ENCODE data around the gene HSD17B1. TPM values are rescaled to one million over a fixed set of nuclear protein-coding genes. Genes with fewer than 3 reads are reported as not detected.
A peak's percentile ranks its signal among the peaks of the same experiment; 100 is the strongest.

HSD17B1 gene
- total and polyA plus RNA-seq, 2 of the 13 experiments (the other 11 are each of a cell fraction or from before 2014, with no cell fraction given) = 0.54 to 0.93 TPM

DNA sequence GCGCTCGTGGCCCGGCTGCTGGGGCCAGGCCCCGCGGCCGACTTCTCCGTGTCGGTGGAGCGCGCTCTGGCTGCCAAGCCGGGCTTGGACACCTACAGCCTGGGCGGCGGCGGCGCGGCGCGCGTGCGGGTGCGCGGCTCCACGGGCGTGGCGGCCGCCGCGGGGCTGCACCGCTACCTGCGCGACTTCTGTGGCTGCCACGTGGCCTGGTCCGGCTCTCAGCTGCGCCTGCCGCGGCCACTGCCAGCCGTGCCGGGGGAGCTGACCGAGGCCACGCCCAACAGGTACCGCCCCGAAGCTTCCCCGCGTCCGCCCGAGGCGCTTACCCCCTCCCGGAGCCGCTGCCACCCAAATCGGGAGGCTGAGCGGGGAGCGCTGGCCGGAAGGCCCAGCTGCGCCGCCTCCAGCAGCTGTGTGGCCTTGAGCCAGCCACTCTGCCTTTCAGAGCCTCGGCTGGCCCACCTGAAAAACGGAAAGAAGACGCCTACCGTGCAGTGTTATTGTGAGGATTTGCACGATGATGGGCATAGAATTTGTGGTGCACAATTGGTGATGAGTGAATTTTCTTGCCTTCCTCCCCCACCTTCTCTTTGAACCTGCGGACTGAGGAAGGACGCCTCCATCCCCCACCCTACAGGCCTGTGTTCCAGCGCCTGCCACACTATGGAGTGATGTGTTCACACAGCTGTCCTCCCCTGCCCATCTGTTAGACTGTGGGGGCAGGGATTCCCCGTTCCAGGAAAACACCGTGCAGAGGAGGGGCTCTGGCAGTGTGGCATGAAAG is 16.2 kb upstream of the HSD17B1 start (continued):
- TF ChIP-seq NPAS2 (CRISPR knock-in tag; IDR thresholded peaks at IDR 0.05; ENCODE audit: borderline replicate concordance) (no peak), ZSCAN25 (CRISPR knock-in tag; IDR thresholded peaks at IDR 0.05) (peak; percentile 64), MIER3 (CRISPR knock-in tag; IDR thresholded peaks at IDR 0.05; ENCODE audit: borderline replicate concordance) (peak; percentile 16; the same call in 1 of the 2 replicates), ZNF207 (IDR thresholded peaks at IDR 0.05; ENCODE audit: borderline replicate concordance) (no peak), GLI4 (CRISPR knock-in tag; IDR thresholded peaks at IDR 0.05; ENCODE audit: borderline replicate concordance) (peak; percentile 76; the same call in 1 of the 2 replicates), ZNF10 (CRISPR knock-in tag; IDR thresholded peaks at IDR 0.05; ENCODE audit: borderline replicate concordance, low read depth) (peak; percentile 88; the same call in 1 of the 2 replicates), KLF9 (CRISPR knock-in tag; IDR thresholded peaks at IDR 0.05; ENCODE audit: low read depth) (peak; percentile 83; the same call in 1 of the 2 replicates), HMG20B (CRISPR knock-in tag; conservative IDR thresholded peaks at IDR 0.05) (peak; percentile 64), SIN3A (IDR thresholded peaks at IDR 0.05; ENCODE audit: borderline replicate concordance, low read depth, low read length) (peak; percentile 68; the same call in 1 of the 2 replicates), SMAD9 (CRISPR knock-in tag; IDR thresholded peaks at IDR 0.05) (no peak; the same call in 1 of the 2 replicates), POLR2AphosphoS2 (IDR thresholded peaks at IDR 0.05; ENCODE audit: low read depth, low read length) (no peak)
- TF ChIP-seq, protein P1, sequence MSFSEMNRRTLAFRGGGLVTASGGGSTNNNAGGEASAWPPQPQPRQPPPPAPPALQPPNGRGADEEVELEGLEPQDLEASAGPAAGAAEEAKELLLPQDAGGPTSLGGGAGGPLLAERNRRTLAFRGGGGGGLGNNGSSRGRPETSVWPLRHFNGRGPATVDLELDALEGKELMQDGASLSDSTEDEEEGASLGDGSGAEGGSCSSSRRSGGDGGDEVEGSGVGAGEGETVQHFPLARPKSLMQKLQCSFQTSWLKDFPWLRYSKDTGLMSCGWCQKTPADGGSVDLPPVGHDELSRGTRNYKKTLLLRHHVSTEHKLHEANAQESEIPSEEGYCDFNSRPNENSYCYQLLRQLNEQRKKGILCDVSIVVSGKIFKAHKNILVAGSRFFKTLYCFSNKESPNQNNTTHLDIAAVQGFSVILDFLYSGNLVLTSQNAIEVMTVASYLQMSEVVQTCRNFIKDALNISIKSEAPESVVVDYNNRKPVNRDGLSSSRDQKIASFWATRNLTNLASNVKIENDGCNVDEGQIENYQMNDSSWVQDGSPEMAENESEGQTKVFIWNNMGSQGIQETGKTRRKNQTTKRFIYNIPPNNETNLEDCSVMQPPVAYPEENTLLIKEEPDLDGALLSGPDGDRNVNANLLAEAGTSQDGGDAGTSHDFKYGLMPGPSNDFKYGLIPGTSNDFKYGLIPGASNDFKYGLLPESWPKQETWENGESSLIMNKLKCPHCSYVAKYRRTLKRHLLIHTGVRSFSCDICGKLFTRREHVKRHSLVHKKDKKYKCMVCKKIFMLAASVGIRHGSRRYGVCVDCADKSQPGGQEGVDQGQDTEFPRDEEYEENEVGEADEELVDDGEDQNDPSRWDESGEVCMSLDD (CRISPR knock-in tag; IDR thresholded peaks at IDR 0.05; ENCODE audit: borderline replicate concordance) = no peak
- TF ChIP-seq, protein P2, sequence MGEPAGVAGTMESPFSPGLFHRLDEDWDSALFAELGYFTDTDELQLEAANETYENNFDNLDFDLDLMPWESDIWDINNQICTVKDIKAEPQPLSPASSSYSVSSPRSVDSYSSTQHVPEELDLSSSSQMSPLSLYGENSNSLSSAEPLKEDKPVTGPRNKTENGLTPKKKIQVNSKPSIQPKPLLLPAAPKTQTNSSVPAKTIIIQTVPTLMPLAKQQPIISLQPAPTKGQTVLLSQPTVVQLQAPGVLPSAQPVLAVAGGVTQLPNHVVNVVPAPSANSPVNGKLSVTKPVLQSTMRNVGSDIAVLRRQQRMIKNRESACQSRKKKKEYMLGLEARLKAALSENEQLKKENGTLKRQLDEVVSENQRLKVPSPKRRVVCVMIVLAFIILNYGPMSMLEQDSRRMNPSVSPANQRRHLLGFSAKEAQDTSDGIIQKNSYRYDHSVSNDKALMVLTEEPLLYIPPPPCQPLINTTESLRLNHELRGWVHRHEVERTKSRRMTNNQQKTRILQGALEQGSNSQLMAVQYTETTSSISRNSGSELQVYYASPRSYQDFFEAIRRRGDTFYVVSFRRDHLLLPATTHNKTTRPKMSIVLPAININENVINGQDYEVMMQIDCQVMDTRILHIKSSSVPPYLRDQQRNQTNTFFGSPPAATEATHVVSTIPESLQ (CRISPR knock-in tag; conservative IDR thresholded peaks at IDR 0.05) = 0 out of 2 replicates have a peak, but pooled peaks have one; percentile 68
- TF ChIP-seq, protein P3, sequence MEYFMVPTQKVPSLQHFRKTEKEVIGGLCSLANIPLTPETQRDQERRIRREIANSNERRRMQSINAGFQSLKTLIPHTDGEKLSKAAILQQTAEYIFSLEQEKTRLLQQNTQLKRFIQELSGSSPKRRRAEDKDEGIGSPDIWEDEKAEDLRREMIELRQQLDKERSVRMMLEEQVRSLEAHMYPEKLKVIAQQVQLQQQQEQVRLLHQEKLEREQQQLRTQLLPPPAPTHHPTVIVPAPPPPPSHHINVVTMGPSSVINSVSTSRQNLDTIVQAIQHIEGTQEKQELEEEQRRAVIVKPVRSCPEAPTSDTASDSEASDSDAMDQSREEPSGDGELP (IDR thresholded peaks at IDR 0.05; ENCODE audit: borderline replicate concordance, low read depth) = peak; percentile 93
- TF ChIP-seq, protein P4, sequence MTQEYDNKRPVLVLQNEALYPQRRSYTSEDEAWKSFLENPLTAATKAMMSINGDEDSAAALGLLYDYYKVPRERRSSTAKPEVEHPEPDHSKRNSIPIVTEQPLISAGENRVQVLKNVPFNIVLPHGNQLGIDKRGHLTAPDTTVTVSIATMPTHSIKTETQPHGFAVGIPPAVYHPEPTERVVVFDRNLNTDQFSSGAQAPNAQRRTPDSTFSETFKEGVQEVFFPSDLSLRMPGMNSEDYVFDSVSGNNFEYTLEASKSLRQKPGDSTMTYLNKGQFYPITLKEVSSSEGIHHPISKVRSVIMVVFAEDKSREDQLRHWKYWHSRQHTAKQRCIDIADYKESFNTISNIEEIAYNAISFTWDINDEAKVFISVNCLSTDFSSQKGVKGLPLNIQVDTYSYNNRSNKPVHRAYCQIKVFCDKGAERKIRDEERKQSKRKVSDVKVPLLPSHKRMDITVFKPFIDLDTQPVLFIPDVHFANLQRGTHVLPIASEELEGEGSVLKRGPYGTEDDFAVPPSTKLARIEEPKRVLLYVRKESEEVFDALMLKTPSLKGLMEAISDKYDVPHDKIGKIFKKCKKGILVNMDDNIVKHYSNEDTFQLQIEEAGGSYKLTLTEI (CRISPR knock-in tag; conservative IDR thresholded peaks at IDR 0.05) = no peak
- TF ChIP-seq, protein P5, sequence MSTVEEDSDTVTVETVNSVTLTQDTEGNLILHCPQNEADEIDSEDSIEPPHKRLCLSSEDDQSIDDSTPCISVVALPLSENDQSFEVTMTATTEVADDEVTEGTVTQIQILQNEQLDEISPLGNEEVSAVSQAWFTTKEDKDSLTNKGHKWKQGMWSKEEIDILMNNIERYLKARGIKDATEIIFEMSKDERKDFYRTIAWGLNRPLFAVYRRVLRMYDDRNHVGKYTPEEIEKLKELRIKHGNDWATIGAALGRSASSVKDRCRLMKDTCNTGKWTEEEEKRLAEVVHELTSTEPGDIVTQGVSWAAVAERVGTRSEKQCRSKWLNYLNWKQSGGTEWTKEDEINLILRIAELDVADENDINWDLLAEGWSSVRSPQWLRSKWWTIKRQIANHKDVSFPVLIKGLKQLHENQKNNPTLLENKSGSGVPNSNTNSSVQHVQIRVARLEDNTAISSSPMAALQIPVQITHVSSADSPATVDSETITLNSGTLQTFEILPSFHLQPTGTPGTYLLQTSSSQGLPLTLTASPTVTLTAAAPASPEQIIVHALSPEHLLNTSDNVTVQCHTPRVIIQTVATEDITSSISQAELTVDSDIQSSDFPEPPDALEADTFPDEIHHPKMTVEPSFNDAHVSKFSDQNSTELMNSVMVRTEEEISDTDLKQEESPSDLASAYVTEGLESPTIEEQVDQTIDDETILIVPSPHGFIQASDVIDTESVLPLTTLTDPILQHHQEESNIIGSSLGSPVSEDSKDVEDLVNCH (CRISPR knock-in tag; IDR thresholded peaks at IDR 0.05) = no peak
- TF ChIP-seq, protein P6, sequence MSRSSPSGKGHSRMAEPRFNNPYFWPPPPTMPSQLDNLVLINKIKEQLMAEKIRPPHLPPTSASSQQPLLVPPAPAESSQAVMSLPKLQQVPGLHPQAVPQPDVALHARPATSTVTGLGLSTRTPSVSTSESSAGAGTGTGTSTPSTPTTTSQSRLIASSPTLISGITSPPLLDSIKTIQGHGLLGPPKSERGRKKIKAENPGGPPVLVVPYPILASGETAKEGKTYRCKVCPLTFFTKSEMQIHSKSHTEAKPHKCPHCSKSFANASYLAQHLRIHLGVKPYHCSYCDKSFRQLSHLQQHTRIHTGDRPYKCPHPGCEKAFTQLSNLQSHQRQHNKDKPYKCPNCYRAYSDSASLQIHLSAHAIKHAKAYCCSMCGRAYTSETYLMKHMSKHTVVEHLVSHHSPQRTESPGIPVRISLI (CRISPR knock-in tag; IDR thresholded peaks at IDR 0.05; ENCODE audit: borderline replicate concordance) = no peak
